ENCODE results near the gene PHLDA3. TPM values are rescaled to one million over a fixed set of nuclear protein-coding genes. Genes with fewer than 3 reads are reported as not detected.
A peak's percentile ranks its signal among the peaks of the same experiment; 100 is the strongest.

The PHLDA3 gene
- 111 to 120 TPM (median 115 TPM) in 3 replicates for total RNA-seq
- long read RNA-seq, transcript PHLDA3-202 (2 exons, 2,640 nt), result major isoform, 278 of 293 reads
- long read RNA-seq, partial matches to known transcripts, result 0 of 293 reads
- long read RNA-seq, other reads (novel, unspliced or antisense), result 15 of 293 reads

- no peak for TF ChIP-seq CTCF (IDR thresholded peaks at IDR 0.05)
- peak within 1 kb of the TSS; percentile 94 for H3K27ac Mint-ChIP-seq (ENCODE audit: unreplicated experiment)
- H3K4me1 Mint-ChIP-seq (ENCODE audit: low read depth), result peaks cover 51% of the 10 kb centered on the region
- peak within 1 kb of the TSS; percentile 98 for H3K4me3 Mint-ChIP-seq (ENCODE audit: unreplicated experiment)
- H3K27me3 Mint-ChIP-seq (ENCODE audit: low read depth), result no peaks in the 10 kb centered on the region
- DNase-seq (ENCODE audit: low spot score), result no peak
- H3K36me3 Mint-ChIP-seq (ENCODE audit: low read depth), result peaks cover 16% of the 10 kb centered on the region
- no peaks in the 10 kb centered on the region for H3K9me3 Mint-ChIP-seq (ENCODE audit: low read depth)
Measured at GRCh38 chr1:201468844-201469644, at the start of gene PHLDA3. TSS of gene PHLDA3 (minus strand) at chr1:201469188. CDS start at chr1:201468786, 402 bp downstream.

GRCh38 chr1:201518071-201518470, 49.1 kb upstream of the PHLDA3 start:
- H3K4me3 Mint-ChIP-seq (ENCODE audit: unreplicated experiment), result no peak overlapping the region
- H3K27ac Mint-ChIP-seq (ENCODE audit: unreplicated experiment), result no peak overlapping the region

GRCh38 chr1:201517631-201518030, 48.6 kb upstream of the PHLDA3 start:
- no peak overlapping the region for H3K27ac Mint-ChIP-seq (ENCODE audit: unreplicated experiment)
- DNase-seq (ENCODE audit: low spot score), result no peak

More at GRCh38 chr1:201518071-201518470, 49.1 kb upstream of the PHLDA3 start:
- no peak for DNase-seq (ENCODE audit: low spot score)
- peaks cover 7% of the 10 kb centered on the region for H3K4me1 Mint-ChIP-seq (ENCODE audit: low read depth)
- H3K27me3 Mint-ChIP-seq (ENCODE audit: low read depth), result no peaks in the 10 kb centered on the region
- H3K9me3 Mint-ChIP-seq (ENCODE audit: low read depth), result no peaks in the 10 kb centered on the region
- H3K36me3 Mint-ChIP-seq (ENCODE audit: low read depth), result no peaks in the 10 kb centered on the region
- TF ChIP-seq CTCF (IDR thresholded peaks at IDR 0.05), result no peak

GRCh38 chr1:201516511-201517127, 47.6 kb upstream of the PHLDA3 start:
- no peak for DNase-seq (ENCODE audit: low spot score)
- Mint-ChIP-seq H3K27ac (ENCODE audit: unreplicated experiment) (no peak overlapping the region), H3K27me3 (ENCODE audit: low read depth) (no peaks in the 10 kb centered on the region), H3K9me3 (ENCODE audit: low read depth) (no peaks in the 10 kb centered on the region), H3K4me1 (ENCODE audit: low read depth) (peaks cover 22% of the 10 kb centered on the region), H3K4me3 (ENCODE audit: unreplicated experiment) (no peak overlapping the region), H3K36me3 (ENCODE audit: low read depth) (no peaks in the 10 kb centered on the region)
- no peak for TF ChIP-seq CTCF (IDR thresholded peaks at IDR 0.05)

More at GRCh38 chr1:201517631-201518030, 48.6 kb upstream of the PHLDA3 start:
- H3K27me3 Mint-ChIP-seq (ENCODE audit: low read depth), result no peaks in the 10 kb centered on the region
- H3K36me3 Mint-ChIP-seq (ENCODE audit: low read depth), result no peaks in the 10 kb centered on the region
- no peak for TF ChIP-seq CTCF (IDR thresholded peaks at IDR 0.05)
- H3K4me3 Mint-ChIP-seq (ENCODE audit: unreplicated experiment), result no peak overlapping the region
- no peaks in the 10 kb centered on the region for H3K9me3 Mint-ChIP-seq (ENCODE audit: low read depth)
- H3K4me1 Mint-ChIP-seq (ENCODE audit: low read depth), result peaks cover 11% of the 10 kb centered on the region

DNA sequence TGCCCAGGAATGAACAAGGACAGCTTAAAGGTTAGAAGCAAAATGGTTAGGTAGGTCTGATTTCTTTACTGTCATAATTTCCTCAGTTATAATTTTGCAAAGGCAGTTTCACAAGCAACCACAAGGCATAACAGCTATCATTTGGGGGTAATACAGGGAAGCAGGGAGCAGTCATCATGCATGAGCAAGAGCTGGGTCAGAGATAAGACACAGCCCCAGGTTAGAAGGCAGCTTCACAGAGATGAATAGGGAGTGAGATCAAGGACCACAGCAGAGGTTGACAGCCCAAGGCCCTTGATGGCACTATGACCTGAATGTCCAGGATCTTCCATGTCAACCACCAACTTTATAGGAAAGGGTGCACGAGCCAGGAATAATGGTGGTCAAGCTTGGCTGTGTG, 46.9 kb upstream of the PHLDA3 start:
- Mint-ChIP-seq H3K4me1 (ENCODE audit: low read depth) (peaks cover 24% of the 10 kb centered on the region), H3K36me3 (ENCODE audit: low read depth) (no peaks in the 10 kb centered on the region), H3K9me3 (ENCODE audit: low read depth) (no peaks in the 10 kb centered on the region), H3K4me3 (ENCODE audit: unreplicated experiment) (no peak overlapping the region), H3K27ac (ENCODE audit: unreplicated experiment) (no peak overlapping the region), H3K27me3 (ENCODE audit: low read depth) (no peaks in the 10 kb centered on the region)
- DNase-seq (ENCODE audit: low spot score), result no peak
- no peak for TF ChIP-seq CTCF (IDR thresholded peaks at IDR 0.05)
